HUES6 (cell line): ENCODE results near the gene PLA2G2E.

Source experiments
- H3K27ac ChIP-seq: 2 replicates; pipeline ENCODE4 v1.7.0; 2013; ENCODE audit warnings: low read depth, mild to moderate bottlenecking, low read length, inconsistent platforms
- H3K27me3 ChIP-seq: 2 replicates; pipeline ENCODE4 v1.6.1; 2013; ENCODE audit warnings: low read length; ENCODE audit not compliant: control insufficient read depth, insufficient read depth
- H3K36me3 ChIP-seq: 2 replicates; pipeline ENCODE4 v1.6.1; 2013; ENCODE audit warnings: low read length; ENCODE audit not compliant: control insufficient read depth, insufficient read depth
- H3K4me1 ChIP-seq: 2 replicates; pipeline ENCODE4 v1.6.1; 2013; ENCODE audit warnings: low read length; ENCODE audit not compliant: control insufficient read depth, insufficient read depth
- H3K4me3 ChIP-seq: 2 replicates; pipeline ENCODE4 v1.5.1; 2013; ENCODE audit warnings: low read depth, low read length
- H3K9ac ChIP-seq: one replicate; pipeline ENCODE4 v1.6.1; 2013; ENCODE audit warnings: mild to moderate bottlenecking, low read length
- H3K9me3 ChIP-seq: 2 replicates; pipeline ENCODE4 v1.6.1; 2013; ENCODE audit warnings: low read depth, low read length; ENCODE audit not compliant: control insufficient read depth, insufficient read depth

Gene PLA2G2E

GRCh38 chr1:19923137-19923952 lies at the start of gene PLA2G2E:
TSS of gene PLA2G2E (minus strand) at chr1:19923617. CDS start at chr1:19923559, 58 bp downstream.
- no peaks in the 10 kb centered on the region for H3K36me3 ChIP-seq
- no peaks in the 10 kb centered on the region for H3K27me3 ChIP-seq
- H3K4me1 ChIP-seq = peaks cover 7% of the 10 kb centered on the region; the same call in 1 of the 2 replicates
- H3K4me3 ChIP-seq = no peak within 1 kb of the TSS
- H3K9me3 ChIP-seq = peaks cover 12% of the 10 kb centered on the region; the same call in 1 of the 2 replicates
- no peak within 1 kb of the TSS for H3K9ac ChIP-seq
- no peak within 1 kb of the TSS for H3K27ac ChIP-seq

GRCh38 chr1:19971664-19972063 lies 48.2 kb upstream of the PLA2G2E start:
- no peaks in the 10 kb centered on the region for H3K9me3 ChIP-seq
- peaks cover 8% of the 10 kb centered on the region for H3K4me1 ChIP-seq
- no peak overlapping the region for H3K27ac ChIP-seq
- no peak overlapping the region for H3K9ac ChIP-seq
- H3K4me3 ChIP-seq = no peak overlapping the region
- no peaks in the 10 kb centered on the region for H3K27me3 ChIP-seq
- no peaks in the 10 kb centered on the region for H3K36me3 ChIP-seq

- no peak overlapping the region for H3K27ac ChIP-seq
- no peaks in the 10 kb centered on the region for H3K27me3 ChIP-seq
These were observed 46.7 kb upstream of the PLA2G2E start for GRCh38 chr1:19969898-19970660.

GRCh38 chr1:19967808-19968207 lies 44.4 kb upstream of the PLA2G2E start:
- Histone ChIP-seq H3K27ac (no peak overlapping the region), H3K36me3 (no peaks in the 10 kb centered on the region), H3K9ac (no peak overlapping the region), H3K9me3 (peaks cover 23% of the 10 kb centered on the region), H3K27me3 (no peaks in the 10 kb centered on the region), H3K4me1 (no peaks in the 10 kb centered on the region), H3K4me3 (no peak overlapping the region)

More at GRCh38 chr1:19969898-19970660, 46.7 kb upstream of the PLA2G2E start:
- Histone ChIP-seq H3K36me3 (no peaks in the 10 kb centered on the region), H3K4me1 (peaks cover 2% of the 10 kb centered on the region), H3K9me3 (0 out of 2 replicates have a peak, but pooled peaks cover 3% of the 10 kb centered on the region), H3K4me3 (no peak overlapping the region), H3K9ac (no peak overlapping the region)

- H3K4me3 ChIP-seq = no peak overlapping the region
- H3K9me3 ChIP-seq = peaks cover 27% of the 10 kb centered on the region
These were observed 41.1 kb upstream of the PLA2G2E start for GRCh38 chr1:19964542-19964941.

GRCh38 chr1:19963636-19964035 lies 40.2 kb upstream of the PLA2G2E start:
- H3K9me3 ChIP-seq = peaks cover 27% of the 10 kb centered on the region
- H3K36me3 ChIP-seq = no peaks in the 10 kb centered on the region
- no peak overlapping the region for H3K4me3 ChIP-seq
- H3K4me1 ChIP-seq = no peaks in the 10 kb centered on the region
- no peak overlapping the region for H3K27ac ChIP-seq
- no peak overlapping the region for H3K9ac ChIP-seq
- H3K27me3 ChIP-seq = no peaks in the 10 kb centered on the region

More at GRCh38 chr1:19964542-19964941, 41.1 kb upstream of the PLA2G2E start:
- Histone ChIP-seq H3K36me3 (no peaks in the 10 kb centered on the region), H3K27me3 (no peaks in the 10 kb centered on the region), H3K4me1 (no peaks in the 10 kb centered on the region), H3K27ac (no peak overlapping the region), H3K9ac (no peak overlapping the region)

GRCh38 chr1:19960591-19960990 lies 37.2 kb upstream of the PLA2G2E start:
- Histone ChIP-seq H3K9me3 (peaks cover 27% of the 10 kb centered on the region), H3K4me3 (no peak overlapping the region), H3K27ac (no peak overlapping the region), H3K36me3 (no peaks in the 10 kb centered on the region), H3K4me1 (peaks cover 9% of the 10 kb centered on the region; the same call in 1 of the 2 replicates), H3K27me3 (no peaks in the 10 kb centered on the region), H3K9ac (no peak overlapping the region)

- Histone ChIP-seq H3K4me1 (peaks cover 10% of the 10 kb centered on the region; the same call in 1 of the 2 replicates), H3K27ac (no peak overlapping the region), H3K36me3 (no peaks in the 10 kb centered on the region), H3K27me3 (no peaks in the 10 kb centered on the region), H3K9ac (no peak overlapping the region), H3K9me3 (peaks cover 30% of the 10 kb centered on the region), H3K4me3 (no peak overlapping the region)
These were observed 34.4 kb upstream of the PLA2G2E start for GRCh38 chr1:19957779-19958178.

- Histone ChIP-seq H3K36me3 (no peaks in the 10 kb centered on the region), H3K4me1 (peaks cover 10% of the 10 kb centered on the region; the same call in 1 of the 2 replicates), H3K9ac (no peak overlapping the region), H3K9me3 (peaks cover 27% of the 10 kb centered on the region), H3K27me3 (no peaks in the 10 kb centered on the region), H3K4me3 (no peak overlapping the region), H3K27ac (no peak overlapping the region)
These were observed 32.2 kb upstream of the PLA2G2E start for GRCh38 chr1:19955534-19956170.

GRCh38 chr1:19954059-19954458 lies 30.6 kb upstream of the PLA2G2E start:
- no peaks in the 10 kb centered on the region for H3K27me3 ChIP-seq
- H3K4me1 ChIP-seq = peaks cover 15% of the 10 kb centered on the region; the same call in 1 of the 2 replicates
- H3K36me3 ChIP-seq = no peaks in the 10 kb centered on the region
- peaks cover 27% of the 10 kb centered on the region for H3K9me3 ChIP-seq
- H3K4me3 ChIP-seq = no peak overlapping the region
- H3K9ac ChIP-seq = no peak overlapping the region
- H3K27ac ChIP-seq = no peak overlapping the region
